HepG2 (cell line): Measurements from ENCODE around the gene B4GALT1. TPM values are rescaled to one million over a fixed set of nuclear protein-coding genes. Genes with fewer than 3 reads are reported as not detected.
A peak's percentile ranks its signal among the peaks of the same experiment; 100 is the strongest.

Experiments
- CBX2 ChIP-seq, 2 experiments: fragments of 200-600 bp in 1 of 2; sonication (generic); formaldehyde crosslinking in 1 of 2; IDR thresholded peaks; 2 replicates each; pipeline versions ENCODE4 v1.7.0 to v1.8.1; 2018 to 2022; ENCODE audit warnings: low read depth in 2 of 2, low read length in 1 of 2, mild to moderate bottlenecking in 1 of 2, missing genetic modification reagents in 1 of 2
- CREB1 ChIP-seq, 2 experiments: fragments of 450-650 bp in 1 of 2; IDR thresholded peaks; 2 replicates each; pipeline ENCODE4 v1.6.1; 2016 to 2017; ENCODE audit warnings: control low read depth in 1 of 2, mild to moderate bottlenecking in 1 of 2, missing compliant biosample characterization in 1 of 2, missing genetic modification characterization in 1 of 2
- ELF3 ChIP-seq: IDR thresholded peaks from 2 replicates; pipeline ENCODE4 v1.6.1; 2016; ENCODE audit warnings: missing genetic modification reagents, missing compliant biosample characterization
- GATA4 ChIP-seq: sonication (generic); IDR thresholded peaks from 2 replicates; pipeline ENCODE4 v1.6.1; 2016; ENCODE audit warnings: antibody characterized with exemption, low read depth, borderline replicate concordance
- HIVEP1 ChIP-seq: sonication (generic); formaldehyde crosslinking; IDR thresholded peaks from 2 replicates; pipeline ENCODE4 v1.4.0; 2020; ENCODE audit warnings: mild to moderate bottlenecking, missing genetic modification reagents
- HMG20A ChIP-seq: IDR thresholded peaks from 2 replicates; pipeline ENCODE4 v1.6.1; 2016; ENCODE audit warnings: borderline replicate concordance
- KLF9 ChIP-seq: IDR thresholded peaks from 2 replicates; pipeline ENCODE4 v1.6.1; 2016; ENCODE audit warnings: low read depth
- NR2F6 ChIP-seq, 2 experiments: IDR thresholded peaks; 2 replicates each; pipeline ENCODE4 v1.6.1; 2016; ENCODE audit warnings: antibody characterized with exemption in 1 of 2, mild to moderate bottlenecking in 1 of 2
- POLR2A ChIP-seq, 2 experiments: IDR thresholded peaks; 2 replicates each; pipeline ENCODE4 v1.6.1; 2011; ENCODE audit warnings: low read depth in 2 of 2, low read length in 2 of 2, mild to moderate bottlenecking in 1 of 2, moderate library complexity in 1 of 2; ENCODE audit not compliant: insufficient read depth in 1 of 2
- PPARG ChIP-seq: conservative IDR thresholded peaks from 2 replicates; pipeline ENCODE4 v1.6.1; 2016; ENCODE audit warnings: missing biosample characterization, missing genetic modification reagents
- RARA ChIP-seq: IDR thresholded peaks from 2 replicates; pipeline ENCODE4 v1.6.1; 2016; ENCODE audit warnings: missing genetic modification reagents, missing compliant biosample characterization
- SRF ChIP-seq: IDR thresholded peaks from 2 replicates; pipeline ENCODE4 v1.6.1; 2011; ENCODE audit warnings: mild to moderate bottlenecking, low read depth, low read length, moderate library complexity
- STAT5B ChIP-seq: sonication (generic); formaldehyde crosslinking; IDR thresholded peaks from 2 replicates; pipeline ENCODE4 v1.4.0; 2020; ENCODE audit warnings: missing genetic modification reagents
- TOPORS ChIP-seq: sonication (generic); formaldehyde crosslinking; IDR thresholded peaks from 2 replicates; pipeline ENCODE4 v1.8.0; 2023; ENCODE audit warnings: mild to moderate bottlenecking, missing genetic modification reagents
- ZNF18 ChIP-seq: sonication (generic); formaldehyde crosslinking; IDR thresholded peaks from 2 replicates; pipeline ENCODE4 v1.8.0; 2022; ENCODE audit warnings: mild to moderate bottlenecking, missing genetic modification reagents; ENCODE audit not compliant: insufficient replicate concordance
- ZNF549 ChIP-seq: sonication (generic); formaldehyde crosslinking; IDR thresholded peaks from 2 replicates; pipeline ENCODE4 v1.5.0; 2020; ENCODE audit warnings: missing genetic modification reagents
- ZNF570 ChIP-seq: sonication (generic); formaldehyde crosslinking; IDR thresholded peaks from 2 replicates; pipeline ENCODE4 v1.4.0; 2020; ENCODE audit warnings: mild to moderate bottlenecking, missing genetic modification reagents, borderline replicate concordance
- ZNF674 ChIP-seq: sonication (generic); formaldehyde crosslinking; IDR thresholded peaks from 2 replicates; pipeline ENCODE4 v1.5.0; 2020; ENCODE audit warnings: low read depth, mild to moderate bottlenecking, missing genetic modification reagents
- ZNF883 ChIP-seq: sonication (generic); formaldehyde crosslinking; IDR thresholded peaks from 2 replicates; pipeline ENCODE4 v1.5.1; 2020; ENCODE audit warnings: mild to moderate bottlenecking, missing genetic modification reagents; ENCODE audit errors: not compliant biosample characterization
- polyA plus RNA-seq, 8 experiments: library from polyadenylated mRNA; depleted of rRNA in 3 of 8; stranded (reverse) in 7 of 8; unstranded in 1 of 8; fragments of >200 nt; fragmentation: Illumina TruSeq in 4 of 8; extraction: Trizol in 4 of 8; gene quantifications; 2 replicates each; pipeline versions ENCODE4 v1.2.1 to v1.2.3, GENCODE V29; 2011 to 2016; ENCODE audit warnings: low read depth in 4 of 8, missing spikeins in 1 of 8, mixed read lengths in 1 of 8; ENCODE audit not compliant: insufficient read depth in 1 of 8
- total RNA-seq, 5 experiments: library from RNA; depleted of rRNA; stranded (reverse); fragments of >200 nt; fragmentation: Illumina TruSeq; extraction: Trizol; gene quantifications; 2 replicates each; pipeline ENCODE4 v1.2.3, GENCODE V29; 2016; ENCODE audit warnings: low read depth in 1 of 5
- TF ChIP-seq, protein P1 (sequence below): sonication (generic); IDR thresholded peaks from 2 replicates; pipeline ENCODE4 v1.6.1; 2016; ENCODE audit warnings: low read depth, borderline replicate concordance
- TF ChIP-seq, protein P2 (sequence below): IDR thresholded peaks from 2 replicates; pipeline ENCODE4 v1.4.0; 2020; ENCODE audit warnings: mild to moderate bottlenecking, missing genetic modification reagents

Gene B4GALT1
- total and polyA plus RNA-seq, 2 of the 13 experiments (the other 11 are each of a cell fraction or from before 2014, with no cell fraction given), result 15.7 to 33.5 TPM

DNA sequence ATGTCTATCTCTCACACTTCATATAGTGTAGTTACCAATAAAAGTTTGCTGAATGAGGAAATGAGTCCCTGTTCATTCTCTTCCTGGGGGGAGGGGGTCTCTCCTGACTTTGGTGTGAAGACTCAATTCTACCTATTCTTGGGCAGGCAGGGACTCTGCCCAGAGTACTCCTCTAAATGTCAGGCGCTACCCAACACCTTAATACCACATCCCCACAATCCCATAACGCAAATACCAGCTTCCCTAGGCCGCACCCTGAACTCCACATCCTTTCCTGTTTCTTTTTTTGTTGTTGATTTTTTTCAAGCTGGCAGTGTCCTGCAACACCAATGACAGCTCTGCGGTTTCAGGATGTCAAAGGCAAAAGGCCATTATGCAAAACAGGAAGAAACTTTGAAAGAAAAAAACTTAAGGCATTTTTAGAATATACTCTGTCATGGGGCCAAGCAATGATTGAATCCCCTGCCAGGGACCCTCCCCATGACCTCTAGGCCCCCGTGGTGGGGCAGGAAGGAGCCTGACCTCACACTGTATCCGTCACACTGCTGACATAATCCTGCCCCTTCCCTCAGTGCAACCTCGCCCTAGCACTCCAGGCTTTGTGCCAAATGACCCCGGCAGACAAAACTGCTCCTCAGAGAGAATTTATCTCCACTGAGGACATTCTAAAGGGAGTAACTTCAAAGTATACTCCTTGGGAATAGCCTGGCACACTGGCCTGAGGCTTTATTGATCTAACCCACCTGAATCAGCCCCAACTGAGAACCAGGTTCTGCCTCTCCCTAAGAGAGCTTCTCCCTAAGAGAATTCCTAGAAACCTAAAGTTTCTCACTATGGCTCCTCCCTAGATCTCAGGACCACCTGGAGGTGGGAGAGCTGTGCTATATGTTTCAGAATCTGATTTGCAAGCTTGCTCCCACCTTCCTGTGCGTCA, 8.0 kb downstream of the B4GALT1 start (continued):
- TF ChIP-seq, protein P1, sequence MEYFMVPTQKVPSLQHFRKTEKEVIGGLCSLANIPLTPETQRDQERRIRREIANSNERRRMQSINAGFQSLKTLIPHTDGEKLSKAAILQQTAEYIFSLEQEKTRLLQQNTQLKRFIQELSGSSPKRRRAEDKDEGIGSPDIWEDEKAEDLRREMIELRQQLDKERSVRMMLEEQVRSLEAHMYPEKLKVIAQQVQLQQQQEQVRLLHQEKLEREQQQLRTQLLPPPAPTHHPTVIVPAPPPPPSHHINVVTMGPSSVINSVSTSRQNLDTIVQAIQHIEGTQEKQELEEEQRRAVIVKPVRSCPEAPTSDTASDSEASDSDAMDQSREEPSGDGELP, result no peak
- TF ChIP-seq RARA (CRISPR knock-in tag) (peak; percentile 61), ZNF883 (CRISPR knock-in tag) (no peak), PPARG (CRISPR knock-in tag) (no peak), HIVEP1 (no peak), STAT5B (CRISPR knock-in tag) (no peak), GATA4 (no peak; the same call in 1 of the 2 replicates), TOPORS (no peak), ZNF674 (CRISPR knock-in tag) (no peak), POLR2A (IDR thresholded peaks at IDR 0.05; ENCODE audit: insufficient read depth in 1 of 2, low read depth in 2 of 2, low read length in 2 of 2) (no peak), SRF (no peak), ZNF549 (CRISPR knock-in tag) (no peak), CBX2 (IDR thresholded peaks at IDR 0.05; ENCODE audit: low read depth, low read length) (no peak), CBX2 (CRISPR knock-in tag; IDR thresholded peaks at IDR 0.05; ENCODE audit: low read depth) (no peak), NR2F6 (IDR thresholded peaks at IDR 0.05) (no peak; the same call in 1 of the 2 replicates), NR2F6 (CRISPR knock-in tag; IDR thresholded peaks at IDR 0.05) (peak; percentile 38; the same call in 1 of the 2 replicates), ELF3 (CRISPR knock-in tag) (0 out of 2 replicates have a peak, but pooled peaks have one; percentile 23), HMG20A (no peak), ZNF18 (CRISPR knock-in tag) (no peak), CREB1 (IDR thresholded peaks at IDR 0.05) (no peak), CREB1 (CRISPR knock-in tag; IDR thresholded peaks at IDR 0.05) (no peak), ZNF570 (CRISPR knock-in tag) (no peak), KLF9 (CRISPR knock-in tag) (no peak)
- TF ChIP-seq, protein P2, sequence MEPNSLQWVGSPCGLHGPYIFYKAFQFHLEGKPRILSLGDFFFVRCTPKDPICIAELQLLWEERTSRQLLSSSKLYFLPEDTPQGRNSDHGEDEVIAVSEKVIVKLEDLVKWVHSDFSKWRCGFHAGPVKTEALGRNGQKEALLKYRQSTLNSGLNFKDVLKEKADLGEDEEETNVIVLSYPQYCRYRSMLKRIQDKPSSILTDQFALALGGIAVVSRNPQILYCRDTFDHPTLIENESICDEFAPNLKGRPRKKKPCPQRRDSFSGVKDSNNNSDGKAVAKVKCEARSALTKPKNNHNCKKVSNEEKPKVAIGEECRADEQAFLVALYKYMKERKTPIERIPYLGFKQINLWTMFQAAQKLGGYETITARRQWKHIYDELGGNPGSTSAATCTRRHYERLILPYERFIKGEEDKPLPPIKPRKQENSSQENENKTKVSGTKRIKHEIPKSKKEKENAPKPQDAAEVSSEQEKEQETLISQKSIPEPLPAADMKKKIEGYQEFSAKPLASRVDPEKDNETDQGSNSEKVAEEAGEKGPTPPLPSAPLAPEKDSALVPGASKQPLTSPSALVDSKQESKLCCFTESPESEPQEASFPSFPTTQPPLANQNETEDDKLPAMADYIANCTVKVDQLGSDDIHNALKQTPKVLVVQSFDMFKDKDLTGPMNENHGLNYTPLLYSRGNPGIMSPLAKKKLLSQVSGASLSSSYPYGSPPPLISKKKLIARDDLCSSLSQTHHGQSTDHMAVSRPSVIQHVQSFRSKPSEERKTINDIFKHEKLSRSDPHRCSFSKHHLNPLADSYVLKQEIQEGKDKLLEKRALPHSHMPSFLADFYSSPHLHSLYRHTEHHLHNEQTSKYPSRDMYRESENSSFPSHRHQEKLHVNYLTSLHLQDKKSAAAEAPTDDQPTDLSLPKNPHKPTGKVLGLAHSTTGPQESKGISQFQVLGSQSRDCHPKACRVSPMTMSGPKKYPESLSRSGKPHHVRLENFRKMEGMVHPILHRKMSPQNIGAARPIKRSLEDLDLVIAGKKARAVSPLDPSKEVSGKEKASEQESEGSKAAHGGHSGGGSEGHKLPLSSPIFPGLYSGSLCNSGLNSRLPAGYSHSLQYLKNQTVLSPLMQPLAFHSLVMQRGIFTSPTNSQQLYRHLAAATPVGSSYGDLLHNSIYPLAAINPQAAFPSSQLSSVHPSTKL (CRISPR knock-in tag), result 0 out of 2 replicates have a peak, but pooled peaks have one; percentile 26
